IMR-90 (cell line): Measurements from ENCODE around the gene LEF1. TPM values are rescaled to one million over a fixed set of nuclear protein-coding genes. Genes with fewer than 3 reads are reported as not detected.

Experiments used
- ATAC-seq: fragments of 200-7000 bp; cut with Tn5 transposase; 2 replicates; pipeline ENCODE4 v1.9.1; 2020; ENCODE audit warnings: low read depth, mild to moderate bottlenecking, moderate library complexity
- BruUV-seq: library from RNA; stranded (reverse); fragments of 400-500 nt; replicated peaks from 2 replicates; lab custom pipeline; 2021; lab: Mats Ljungman, UMichigan
- CTCF ChIA-PET: fragments of 300-600 bp; formaldehyde crosslinking; extraction: SDS; loops from one replicate; lab custom pipeline; 2021; ENCODE audit warnings: antibody characterized with exemption; lab: Yijun Ruan, JAX
- POLR2A ChIA-PET: fragments of 300-600 bp; sonication (Branson Sonifier 250); formaldehyde crosslinking; loops from one replicate; lab custom pipeline; 2022; ENCODE audit warnings: antibody characterized with exemption; ENCODE audit not compliant: unreplicated experiment; lab: Charles Lee
- DNase-seq: peaks from one replicate; pipeline ENCODE4 v3.0.0; 2013
- H2AFZ ChIP-seq: replicated peaks from 2 replicates; pipeline ENCODE3; 2013; ENCODE audit warnings: low read length, mild to moderate bottlenecking; ENCODE audit not compliant: poor library complexity
- H2AK5ac ChIP-seq: 2 replicates; pipeline ENCODE4 v1.6.1; 2013; ENCODE audit warnings: low read depth, low read length, inconsistent platforms
- H2AK9ac ChIP-seq: replicated peaks from 2 replicates; pipeline ENCODE3; 2013; ENCODE audit warnings: mild to moderate bottlenecking, low read depth, low read length, moderate library complexity; ENCODE audit not compliant: poor library complexity
- H2BK120ac ChIP-seq: 2 replicates; pipeline ENCODE4 v1.6.1; 2013; ENCODE audit warnings: low read depth, low read length, inconsistent platforms
- H2BK15ac ChIP-seq: 3 replicates; pipeline ENCODE4 v1.6.1; 2013; ENCODE audit warnings: low read depth, low read length, inconsistent platforms
- H2BK20ac ChIP-seq: 2 replicates; pipeline ENCODE4 v1.6.1; 2013; ENCODE audit warnings: low read depth, mild to moderate bottlenecking, inconsistent platforms, low read length, moderate library complexity
- H2BK5ac ChIP-seq: 2 replicates; pipeline ENCODE4 v1.6.1; 2013; ENCODE audit warnings: mild to moderate bottlenecking, low read depth, low read length, inconsistent platforms; ENCODE audit not compliant: poor library complexity, severe bottlenecking
- H3K14ac ChIP-seq: replicated peaks from 2 replicates; pipeline ENCODE4 v1.6.1; 2013; ENCODE audit warnings: low read depth, low read length, inconsistent platforms
- H3K18ac ChIP-seq: 2 replicates; pipeline ENCODE4 v1.6.1; 2013; ENCODE audit warnings: low read depth, low read length, control low read depth
- H3K23ac ChIP-seq: 2 replicates; pipeline ENCODE4 v1.6.1; 2013; ENCODE audit warnings: low read depth, low read length, inconsistent platforms
- H3K27ac ChIP-seq: 2 replicates; pipeline ENCODE4 v1.5.1; 2013; ENCODE audit warnings: mild to moderate bottlenecking, control low read depth, low read length; ENCODE audit not compliant: insufficient read depth
- H3K27me3 ChIP-seq: 2 replicates; pipeline ENCODE4 v1.6.1; 2013; ENCODE audit warnings: low read length; ENCODE audit not compliant: control insufficient read depth, insufficient read depth
- H3K36me3 ChIP-seq: 2 replicates; pipeline ENCODE4 v1.6.1; 2013; ENCODE audit warnings: low read length, mixed read lengths; ENCODE audit not compliant: control insufficient read depth, insufficient read depth
- H3K4ac ChIP-seq: 2 replicates; pipeline ENCODE4 v1.6.1; 2013; ENCODE audit warnings: low read depth, low read length, inconsistent platforms
- H3K4me1 ChIP-seq: 2 replicates; pipeline ENCODE4 v1.6.1; 2013; ENCODE audit warnings: low read length, mixed read lengths; ENCODE audit not compliant: control insufficient read depth, insufficient read depth
- H3K4me2 ChIP-seq: 2 replicates; pipeline ENCODE4 v1.6.1; 2013; ENCODE audit warnings: low read depth, mild to moderate bottlenecking, control low read depth, low read length, moderate library complexity
- H3K4me3 ChIP-seq: 2 replicates; pipeline ENCODE4 v1.5.1; 2013; ENCODE audit warnings: low read depth, mild to moderate bottlenecking, control low read depth, low read length, moderate library complexity; ENCODE audit not compliant: insufficient read depth
- H3K56ac ChIP-seq: 2 replicates; pipeline ENCODE4 v1.6.1; 2013; ENCODE audit warnings: low read length, inconsistent platforms; ENCODE audit not compliant: insufficient read depth; ENCODE audit errors: extremely low read depth
- H3K79me1 ChIP-seq, 2 experiments: 2 replicates each; pipeline ENCODE4 v1.6.1; 2013; ENCODE audit warnings: low read length in 2 of 2, inconsistent platforms in 1 of 2, low read depth in 1 of 2
- H3K9ac ChIP-seq: 2 replicates; pipeline ENCODE4 v1.6.1; 2013; ENCODE audit warnings: low read depth, low read length, control low read depth
- H3K9me1 ChIP-seq: 2 replicates; pipeline ENCODE4 v1.6.1; 2013; ENCODE audit warnings: low read length, inconsistent platforms; ENCODE audit not compliant: insufficient read depth
- H3K9me3 ChIP-seq: 2 replicates; pipeline ENCODE4 v1.6.1; 2013; ENCODE audit warnings: low read length; ENCODE audit not compliant: control insufficient read depth, insufficient read depth
- H4K20me1 ChIP-seq: 2 replicates; pipeline ENCODE4 v1.6.1; 2013; ENCODE audit warnings: low read length, inconsistent platforms; ENCODE audit not compliant: insufficient read depth
- H4K5ac ChIP-seq: 2 replicates; pipeline ENCODE4 v1.6.1; 2013; ENCODE audit warnings: mild to moderate bottlenecking, low read depth, low read length, control low read depth
- H4K8ac ChIP-seq, 2 experiments: 2 replicates each; pipeline ENCODE4 v1.6.1; 2013; ENCODE audit warnings: low read depth in 2 of 2, low read length in 2 of 2, control low read depth in 1 of 2, inconsistent platforms in 1 of 2
- H4K91ac ChIP-seq: 2 replicates; pipeline ENCODE4 v1.6.1; 2013; ENCODE audit warnings: low read depth, low read length, inconsistent platforms; ENCODE audit not compliant: insufficient read depth
- BHLHE40 ChIP-seq: fragments of 150-350 bp; IDR thresholded peaks from 2 replicates; pipeline ENCODE4 v1.6.1; 2016; ENCODE audit warnings: mild to moderate bottlenecking, low read depth, low read length
- CEBPB ChIP-seq: IDR thresholded peaks from 2 replicates; pipeline ENCODE4 v1.6.1; 2012; ENCODE audit warnings: low read depth, low read length, improper control_type of control experiment
- CHD1 ChIP-seq: IDR thresholded peaks from 2 replicates; pipeline ENCODE4 v1.6.1; 2012; ENCODE audit warnings: low read depth, low read length, improper control_type of control experiment
- FOS ChIP-seq: fragments of 150-350 bp; IDR thresholded peaks from 2 replicates; pipeline ENCODE4 v1.6.1; 2016; ENCODE audit warnings: low read depth, low read length
- MAFK ChIP-seq: IDR thresholded peaks from 2 replicates; pipeline ENCODE4 v1.6.1; 2012; ENCODE audit warnings: low read depth, low read length, improper control_type of control experiment
- MAZ ChIP-seq: IDR thresholded peaks from 2 replicates; pipeline ENCODE4 v1.6.1; 2012; ENCODE audit warnings: low read depth, mild to moderate bottlenecking, low read length, improper control_type of control experiment, moderate library complexity, borderline replicate concordance
- MXI1 ChIP-seq: IDR thresholded peaks from 2 replicates; pipeline ENCODE4 v1.6.1; 2012; ENCODE audit warnings: low read depth, mild to moderate bottlenecking, low read length, moderate library complexity, borderline replicate concordance
- NFE2L2 ChIP-seq: fragments of 150-350 bp; IDR thresholded peaks from 2 replicates; pipeline ENCODE4 v1.6.1; 2016; ENCODE audit warnings: low read depth, mild to moderate bottlenecking, low read length
- POLR2A ChIP-seq: IDR thresholded peaks from 2 replicates; pipeline ENCODE4 v1.6.1; 2012; ENCODE audit warnings: mild to moderate bottlenecking, low read depth, low read length
- RCOR1 ChIP-seq: IDR thresholded peaks from 2 replicates; pipeline ENCODE4 v1.6.1; 2012; ENCODE audit warnings: mild to moderate bottlenecking, low read length, improper control_type of control experiment; ENCODE audit not compliant: insufficient replicate concordance
- RFX5 ChIP-seq: IDR thresholded peaks from 2 replicates; pipeline ENCODE4 v1.8.0; 2012; ENCODE audit warnings: low read depth, mild to moderate bottlenecking, low read length, moderate library complexity
- SMC3 ChIP-seq: fragments of 150-350 bp; IDR thresholded peaks from 2 replicates; pipeline ENCODE4 v1.6.1; 2016; ENCODE audit warnings: low read depth, mild to moderate bottlenecking, antibody characterized with exemption, low read length, moderate library complexity
- WGBS, 2 experiments: methylation state at CpG; one replicate each; pipeline versions ENCODE4 v1.1.5 to v1.1.7; 2013; ENCODE audit warnings: missing lambda C conversion rate in 2 of 2; ENCODE audit not compliant: insufficient read length in 1 of 2; ENCODE audit errors: extremely low coverage in 2 of 2; 5-methylcytosine and 5-hydroxymethylcytosine counted together
- dilution Hi-C: fragments of 300-500 bp; cut with HindIII; formaldehyde crosslinking; loops from one replicate; pipeline ENCODE4 v1.14.3; 2018; ENCODE audit warnings: low sequenced_read_pairs; ENCODE audit not compliant: unreplicated experiment
- in situ Hi-C: fragments of 300-500 bp; cut with MboI; formaldehyde crosslinking; loops from 3 replicates; pipeline ENCODE4 v1.14.3; 2019; ENCODE audit warnings: low sequenced_read_pairs, inconsistent platforms, mixed read lengths
- intact Hi-C: fragments of 100-400 bp; cut with micrococcal nuclease; formaldehyde crosslinking; loops from 2 replicates; pipeline ENCODE4 v1.10.0; 2022
- polyA plus RNA-seq, 3 experiments: library from polyadenylated mRNA; depleted of rRNA; stranded (reverse); fragments of >200 nt; gene quantifications; 2 replicates each; pipeline ENCODE4 v1.2.3, GENCODE V29; 2012; ENCODE audit warnings: low replicate concordance in 1 of 3
- total RNA-seq: library from RNA; depleted of rRNA; stranded (reverse); fragments of >200 nt; gene quantifications from 2 replicates; pipeline ENCODE4 v1.2.3, GENCODE V29; 2012
- TF ChIP-seq, protein P1 (sequence below): fragments of 150-350 bp; IDR thresholded peaks from 2 replicates; pipeline ENCODE4 v1.6.1; 2016; ENCODE audit warnings: low read depth, mild to moderate bottlenecking, low read length, moderate library complexity, borderline replicate concordance
- TF ChIP-seq, protein P2 (sequence below): fragments of 150-350 bp; IDR thresholded peaks from 2 replicates; pipeline ENCODE4 v1.6.1; 2017; ENCODE audit warnings: mild to moderate bottlenecking, antibody characterized with exemption, low read length, low read depth
- TF ChIP-seq, protein P3 (sequence below): conservative IDR thresholded peaks from 2 replicates; pipeline ENCODE4 v1.5.1; 2012; ENCODE audit warnings: mild to moderate bottlenecking, low read depth, low read length, improper control_type of control experiment

LEF1 gene
- total and polyA plus RNA-seq, 2 of the 4 experiments (the other 2 are of a cell fraction): 1.7 to 1.8 TPM

DNA sequence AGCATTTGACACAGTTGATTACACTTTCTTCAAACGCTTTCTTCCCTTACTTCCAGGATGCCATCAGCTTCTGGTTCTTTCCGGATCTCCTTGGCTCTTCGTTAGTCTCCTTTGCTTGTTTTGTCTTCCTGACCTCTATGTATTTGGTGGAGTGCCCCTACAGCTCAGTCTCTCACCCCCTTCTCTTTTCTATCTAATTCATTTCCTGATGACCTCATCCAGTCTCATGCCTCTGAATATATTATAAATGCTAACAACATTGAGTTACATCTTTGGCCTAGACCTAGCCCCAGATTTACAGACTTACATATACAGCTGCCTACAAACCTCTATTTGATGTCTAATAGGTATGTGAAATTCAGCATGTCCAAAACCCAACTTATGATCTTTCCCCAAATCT, 16.5 kb upstream of the LEF1 start:
- BruUV-seq: no TSS peak
- WGBS, 2 experiments: no CpG with 5 or more reads among the region's 3 CpGs
- CTCF ChIA-PET: no interaction called here

More for the DNA sequence above, 16.5 kb upstream of the LEF1 start:
- Histone ChIP-seq H4K5ac (no peak overlapping the region), H3K4ac (no peak overlapping the region), H4K20me1 (no peaks in the 10 kb centered on the region), H3K79me1 (no peaks in the 10 kb centered on the region), H3K4me1 (no peaks in the 10 kb centered on the region), H3K4me3 (no peak overlapping the region), H3K4me2 (no peak overlapping the region), H3K27me3 (peaks cover 4% of the 10 kb centered on the region; the same call in 1 of the 2 replicates), H2BK15ac (no peak overlapping the region), H3K27ac (no peak overlapping the region), H3K18ac (no peak overlapping the region), H4K91ac (no peak overlapping the region), H3K9me1 (no peaks in the 10 kb centered on the region; the same call in 1 of the 2 replicates), H2BK5ac (no peak overlapping the region), H2AK9ac (no peak overlapping the region), H3K14ac (no peak overlapping the region), H2BK120ac (no peak overlapping the region), H3K36me3 (no peaks in the 10 kb centered on the region), H3K23ac (no peak overlapping the region), H3K9me3 (no peaks in the 10 kb centered on the region), H2AK5ac (no peak overlapping the region), H3K9ac (no peak overlapping the region), H2BK20ac (no peak overlapping the region), H2AFZ (no peak overlapping the region), H4K8ac (no peak overlapping the region), H3K56ac (no peak overlapping the region)
- intact Hi-C loops (no loop called here), dilution Hi-C loops (no loop called here), in situ Hi-C loops (no loop called here)
- POLR2A ChIA-PET: no interaction called here
- no peak for DNase-seq
- ATAC-seq: no peak
- TF ChIP-seq, protein P1, sequence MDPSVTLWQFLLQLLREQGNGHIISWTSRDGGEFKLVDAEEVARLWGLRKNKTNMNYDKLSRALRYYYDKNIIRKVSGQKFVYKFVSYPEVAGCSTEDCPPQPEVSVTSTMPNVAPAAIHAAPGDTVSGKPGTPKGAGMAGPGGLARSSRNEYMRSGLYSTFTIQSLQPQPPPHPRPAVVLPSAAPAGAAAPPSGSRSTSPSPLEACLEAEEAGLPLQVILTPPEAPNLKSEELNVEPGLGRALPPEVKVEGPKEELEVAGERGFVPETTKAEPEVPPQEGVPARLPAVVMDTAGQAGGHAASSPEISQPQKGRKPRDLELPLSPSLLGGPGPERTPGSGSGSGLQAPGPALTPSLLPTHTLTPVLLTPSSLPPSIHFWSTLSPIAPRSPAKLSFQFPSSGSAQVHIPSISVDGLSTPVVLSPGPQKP: no peak
- TF ChIP-seq POLR2A (no peak), MAFK (no peak), SMC3 (no peak), BHLHE40 (no peak), MAZ (no peak), FOS (no peak), NFE2L2 (no peak), RFX5 (no peak), MXI1 (no peak), CHD1 (no peak), RCOR1 (no peak), CEBPB (no peak)
- TF ChIP-seq, protein P2, sequence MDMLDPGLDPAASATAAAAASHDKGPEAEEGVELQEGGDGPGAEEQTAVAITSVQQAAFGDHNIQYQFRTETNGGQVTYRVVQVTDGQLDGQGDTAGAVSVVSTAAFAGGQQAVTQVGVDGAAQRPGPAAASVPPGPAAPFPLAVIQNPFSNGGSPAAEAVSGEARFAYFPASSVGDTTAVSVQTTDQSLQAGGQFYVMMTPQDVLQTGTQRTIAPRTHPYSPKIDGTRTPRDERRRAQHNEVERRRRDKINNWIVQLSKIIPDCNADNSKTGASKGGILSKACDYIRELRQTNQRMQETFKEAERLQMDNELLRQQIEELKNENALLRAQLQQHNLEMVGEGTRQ: no peak
- TF ChIP-seq, protein P3, sequence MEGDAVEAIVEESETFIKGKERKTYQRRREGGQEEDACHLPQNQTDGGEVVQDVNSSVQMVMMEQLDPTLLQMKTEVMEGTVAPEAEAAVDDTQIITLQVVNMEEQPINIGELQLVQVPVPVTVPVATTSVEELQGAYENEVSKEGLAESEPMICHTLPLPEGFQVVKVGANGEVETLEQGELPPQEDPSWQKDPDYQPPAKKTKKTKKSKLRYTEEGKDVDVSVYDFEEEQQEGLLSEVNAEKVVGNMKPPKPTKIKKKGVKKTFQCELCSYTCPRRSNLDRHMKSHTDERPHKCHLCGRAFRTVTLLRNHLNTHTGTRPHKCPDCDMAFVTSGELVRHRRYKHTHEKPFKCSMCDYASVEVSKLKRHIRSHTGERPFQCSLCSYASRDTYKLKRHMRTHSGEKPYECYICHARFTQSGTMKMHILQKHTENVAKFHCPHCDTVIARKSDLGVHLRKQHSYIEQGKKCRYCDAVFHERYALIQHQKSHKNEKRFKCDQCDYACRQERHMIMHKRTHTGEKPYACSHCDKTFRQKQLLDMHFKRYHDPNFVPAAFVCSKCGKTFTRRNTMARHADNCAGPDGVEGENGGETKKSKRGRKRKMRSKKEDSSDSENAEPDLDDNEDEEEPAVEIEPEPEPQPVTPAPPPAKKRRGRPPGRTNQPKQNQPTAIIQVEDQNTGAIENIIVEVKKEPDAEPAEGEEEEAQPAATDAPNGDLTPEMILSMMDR: no peak
